HG03354 (cell line): ENCODE data around the gene ZFAND3.
A peak's percentile ranks its signal among the peaks of the same experiment; 100 is the strongest.
"Not testable (repeated sequence)": the region's sequence is repeated elsewhere in the genome, so short reads cannot be mapped to it uniquely, and the experiment has no call there.

Source experiments
- ATAC-seq: cut with Tn5 transposase; IDR thresholded peaks from one replicate; pipeline ENCODE4 v1.9.1; 2021; ENCODE audit warnings: mild to moderate bottlenecking; ENCODE audit not compliant: unreplicated experiment, poor library complexity, severe bottlenecking

The ZFAND3 gene

DNA sequence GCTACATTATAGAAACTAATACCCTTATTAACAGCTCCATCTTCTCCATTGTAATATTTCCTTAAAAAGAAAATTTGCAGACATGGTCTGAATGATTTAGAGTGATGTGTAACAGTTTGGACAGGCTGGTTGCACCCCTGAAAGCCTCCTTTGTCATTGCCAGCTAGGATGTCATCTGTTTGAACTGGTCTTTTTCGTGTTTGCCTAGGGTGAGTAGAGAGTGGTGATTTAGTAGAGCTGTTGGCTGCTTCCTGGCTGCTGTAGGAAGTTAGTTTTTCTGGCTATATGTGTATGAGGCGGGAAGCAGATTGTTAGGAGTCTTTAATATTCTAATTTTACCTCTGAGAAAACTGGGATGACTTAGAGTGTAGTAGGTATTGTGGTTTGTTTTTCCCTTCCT is 101.1 kb downstream of the ZFAND3 start:
- ATAC-seq: no peak

DNA sequence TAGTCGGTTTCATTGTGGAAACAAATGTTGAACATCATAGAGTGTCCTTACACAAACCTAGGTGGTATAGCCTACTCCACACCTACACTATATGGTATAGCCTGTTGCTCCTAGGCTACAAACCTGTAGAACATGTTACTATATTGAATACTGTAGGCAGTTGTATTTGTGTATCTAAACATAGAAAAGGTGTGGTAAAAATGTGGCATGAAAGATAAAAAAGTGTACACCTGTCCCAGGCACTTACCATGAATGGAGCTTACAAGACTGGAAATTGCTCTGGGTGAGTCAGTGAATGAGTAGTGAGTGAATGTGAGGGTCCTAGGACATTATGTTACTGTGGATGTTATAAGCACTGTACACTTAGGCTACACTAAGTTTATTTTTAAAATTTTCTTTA is 103.0 kb downstream of the ZFAND3 start:
- ATAC-seq: no peak

- no peak for ATAC-seq
Measured at GRCh38 chr6:37923514-37923913, 104.0 kb downstream of the ZFAND3 start.

DNA sequence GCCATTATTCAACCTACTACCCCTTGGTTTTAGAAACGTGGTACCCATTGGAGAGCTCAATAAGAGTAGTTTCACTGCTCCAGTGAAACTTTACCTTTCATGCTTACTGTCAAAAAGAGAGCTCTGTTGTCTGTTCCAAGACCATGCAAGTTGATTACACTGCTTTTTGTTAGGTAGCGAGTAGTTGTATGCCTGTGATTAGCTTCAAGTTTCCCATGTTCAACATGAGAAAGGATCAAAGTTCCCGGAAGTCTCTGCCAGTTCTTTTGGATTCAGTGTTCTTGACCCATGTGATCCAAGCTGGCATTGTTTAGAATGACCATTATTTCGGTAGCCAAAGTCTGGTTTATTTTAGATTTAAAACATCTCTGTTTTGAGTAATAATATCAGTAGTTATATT is 107.1 kb downstream of the ZFAND3 start:
- ATAC-seq: no peak

- no peak for ATAC-seq
Measured at GRCh38 chr6:37928217-37928616, 108.7 kb downstream of the ZFAND3 start.

DNA sequence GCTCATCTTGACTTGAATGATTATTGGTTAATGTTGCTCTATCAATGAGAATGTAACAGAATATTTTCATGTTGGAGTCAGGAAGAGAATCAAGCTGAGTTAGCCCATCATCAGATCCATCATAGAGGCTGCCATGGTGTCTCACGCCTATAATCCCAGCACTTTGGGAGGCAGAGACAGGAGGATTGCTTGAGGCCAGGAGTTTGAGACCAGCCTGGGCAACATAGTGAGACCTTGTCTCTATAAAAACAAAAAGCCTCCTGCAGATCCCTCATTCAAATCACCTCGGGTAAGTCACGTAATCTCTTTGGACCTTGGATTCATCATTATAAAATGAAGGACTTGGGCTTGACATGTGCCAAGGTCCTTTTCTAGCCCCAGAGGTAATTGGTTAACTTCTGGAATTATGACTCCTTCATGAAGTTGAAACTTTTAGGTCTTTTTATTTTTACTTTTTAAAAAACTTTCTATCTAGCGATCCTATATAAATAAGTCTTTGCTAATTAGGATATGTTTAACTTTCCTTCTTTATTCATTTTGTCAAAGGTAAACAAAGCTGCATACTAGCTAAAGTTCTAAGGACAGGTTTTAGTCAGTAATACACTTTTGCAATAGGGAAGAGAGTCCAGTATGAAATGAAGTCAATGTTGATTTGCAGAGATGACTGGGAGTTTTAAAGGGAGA is 110.9 kb downstream of the ZFAND3 start:
- no peak for ATAC-seq

DNA sequence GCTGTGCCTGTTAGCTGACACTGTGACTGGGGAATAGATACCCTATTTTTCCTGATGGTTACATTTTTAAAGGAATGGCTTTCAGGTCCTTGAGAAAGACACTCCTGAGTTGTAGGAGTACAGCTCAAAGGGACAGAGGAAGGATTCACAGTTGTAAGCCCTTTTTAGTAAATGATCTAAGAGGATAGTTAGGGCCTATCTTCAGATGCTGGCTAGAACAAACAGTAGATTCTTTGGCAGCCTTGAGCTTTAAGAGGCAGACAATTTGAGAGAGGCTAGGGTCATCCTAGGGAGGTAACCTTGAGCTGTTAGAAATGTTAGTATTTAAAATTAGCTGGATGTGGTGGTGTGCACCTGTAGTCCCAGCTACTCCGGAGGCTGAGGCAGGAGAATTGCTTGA is 111.5 kb downstream of the ZFAND3 start:
- ATAC-seq: no peak

DNA sequence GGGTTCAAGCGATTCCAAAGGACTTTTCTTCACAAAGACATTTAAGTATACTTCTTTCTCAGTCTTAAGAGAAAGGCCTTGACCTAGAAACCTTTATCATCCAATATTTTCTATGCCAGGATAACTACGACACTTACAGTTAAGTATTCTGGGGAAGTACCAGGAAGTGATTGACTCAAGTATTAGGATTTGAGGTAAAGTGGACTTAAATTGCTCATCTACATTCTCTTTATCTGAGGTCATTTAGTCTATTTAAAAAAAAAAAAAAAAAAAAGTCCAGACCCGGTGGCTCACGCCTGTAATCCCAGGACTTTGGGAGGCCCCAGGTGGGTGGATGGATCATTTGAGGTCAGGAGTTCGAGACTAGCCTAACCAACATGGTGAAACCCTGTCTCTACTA is 114.7 kb downstream of the ZFAND3 start:
- ATAC-seq: no peak

DNA sequence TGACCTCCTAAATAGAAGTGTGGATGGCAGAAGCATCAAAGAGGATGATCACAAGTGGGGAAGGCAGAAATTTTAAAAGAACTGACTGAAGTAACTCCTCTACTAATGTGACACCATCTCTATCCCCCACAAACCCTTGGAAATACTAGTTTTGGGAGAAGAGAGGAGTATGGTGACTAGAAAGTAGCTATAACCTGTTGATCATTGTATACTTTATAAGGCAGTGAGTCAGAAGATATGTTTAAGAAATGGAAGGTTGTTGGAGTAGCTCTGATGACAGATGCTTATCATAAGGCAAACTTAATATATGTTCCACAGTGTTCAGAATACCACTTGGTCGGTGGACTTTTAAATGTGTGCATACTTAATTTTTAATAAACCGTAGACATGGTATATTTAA is 116.6 kb downstream of the ZFAND3 start:
- no peak for ATAC-seq

DNA sequence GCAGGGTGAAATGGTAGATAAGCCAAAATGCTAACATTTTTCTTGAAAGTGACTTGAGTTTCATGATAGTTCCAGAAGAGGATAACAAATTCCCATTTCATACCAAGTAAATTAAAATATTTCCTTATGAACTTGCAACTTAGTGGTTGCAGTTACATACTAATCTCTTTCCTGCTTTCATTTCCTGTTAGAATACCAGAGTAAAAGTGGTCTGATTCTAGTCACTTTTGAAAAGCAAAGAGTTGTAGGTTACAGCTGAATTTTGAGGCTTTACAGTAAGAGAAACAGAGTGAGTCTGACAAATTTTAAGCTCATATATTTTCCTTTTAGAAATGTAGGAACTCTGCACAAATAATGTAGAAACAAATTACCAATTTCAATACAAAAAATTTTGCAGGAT is 117.4 kb downstream of the ZFAND3 start:
- ATAC-seq: no peak

DNA sequence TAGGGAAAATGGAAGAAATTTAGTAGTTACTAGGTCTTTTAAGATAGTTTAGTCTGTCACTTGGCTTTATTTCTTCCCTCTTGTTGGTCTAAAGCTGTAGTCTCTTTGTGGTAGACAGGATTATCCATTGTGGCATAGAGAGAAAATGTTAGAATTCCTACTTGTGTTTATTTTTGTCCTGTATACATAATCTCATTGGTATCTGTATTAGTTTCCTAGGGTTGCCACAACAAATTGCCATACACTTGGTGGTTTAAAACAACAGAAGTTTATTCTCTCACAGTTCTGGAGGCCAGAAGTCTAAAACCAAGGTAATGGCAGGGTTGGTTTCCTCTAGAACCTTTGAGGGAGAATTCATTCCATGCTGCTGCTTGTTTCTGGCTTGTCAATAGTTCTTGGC is 119.4 kb downstream of the ZFAND3 start:
- ATAC-seq: no peak

- ATAC-seq: no peak
Measured at GRCh38 chr6:37940074-37940847, 120.7 kb downstream of the ZFAND3 start.

DNA sequence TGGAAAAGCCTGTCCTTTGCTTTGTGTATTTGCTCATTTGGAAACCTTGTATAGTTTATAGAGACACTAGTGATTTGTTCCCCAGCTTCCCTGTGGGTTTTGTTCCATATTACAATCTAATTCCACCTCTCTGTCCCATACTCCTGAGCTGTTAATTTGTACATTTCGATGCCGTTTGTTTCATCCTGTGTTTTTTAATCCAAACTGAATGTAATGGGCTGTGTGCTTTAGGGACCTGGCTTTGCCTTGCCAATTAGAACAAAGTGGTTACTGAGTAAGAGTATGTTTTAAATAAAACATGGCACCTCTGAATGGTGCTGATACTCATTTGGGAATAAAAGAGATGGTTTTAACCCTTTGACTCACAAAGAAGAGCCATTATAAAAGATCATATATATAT is 122.3 kb downstream of the ZFAND3 start:
- ATAC-seq: no peak

DNA sequence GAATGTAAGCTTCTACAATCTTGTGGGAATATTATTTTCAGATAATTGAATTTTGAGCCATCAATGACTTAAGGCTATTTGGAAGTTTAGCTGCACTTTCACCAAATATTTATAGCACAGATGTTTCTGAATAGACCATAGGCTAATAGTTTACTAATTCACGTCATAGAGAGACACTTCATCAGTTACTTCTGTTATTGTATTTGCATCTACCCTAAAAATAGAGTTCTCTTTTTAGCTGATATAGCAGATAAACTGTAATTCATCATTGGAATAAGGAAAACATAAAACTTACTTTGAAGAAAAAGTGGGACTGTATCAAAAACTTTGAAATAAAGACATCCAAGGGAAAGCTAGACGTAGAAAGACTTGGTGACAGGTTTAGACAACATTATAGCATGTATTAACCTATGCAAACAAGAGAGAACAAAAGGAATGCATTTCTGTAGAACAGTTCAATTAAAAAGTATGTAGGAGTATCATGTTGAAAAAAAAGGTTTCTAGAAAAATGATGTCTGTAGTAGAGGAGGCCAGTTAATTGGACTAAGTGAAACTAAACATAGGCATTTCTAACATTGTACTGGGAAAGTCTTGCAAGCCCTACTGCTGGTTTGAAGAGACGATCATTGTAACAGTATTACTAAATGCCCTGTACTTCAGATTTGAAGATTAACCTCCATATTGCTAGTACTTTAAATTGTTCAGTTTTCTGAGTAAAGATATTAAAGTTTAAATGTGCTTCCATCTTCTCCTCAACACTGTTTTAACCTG is 123.3 kb downstream of the ZFAND3 start:
- ATAC-seq: peak; percentile 52

DNA sequence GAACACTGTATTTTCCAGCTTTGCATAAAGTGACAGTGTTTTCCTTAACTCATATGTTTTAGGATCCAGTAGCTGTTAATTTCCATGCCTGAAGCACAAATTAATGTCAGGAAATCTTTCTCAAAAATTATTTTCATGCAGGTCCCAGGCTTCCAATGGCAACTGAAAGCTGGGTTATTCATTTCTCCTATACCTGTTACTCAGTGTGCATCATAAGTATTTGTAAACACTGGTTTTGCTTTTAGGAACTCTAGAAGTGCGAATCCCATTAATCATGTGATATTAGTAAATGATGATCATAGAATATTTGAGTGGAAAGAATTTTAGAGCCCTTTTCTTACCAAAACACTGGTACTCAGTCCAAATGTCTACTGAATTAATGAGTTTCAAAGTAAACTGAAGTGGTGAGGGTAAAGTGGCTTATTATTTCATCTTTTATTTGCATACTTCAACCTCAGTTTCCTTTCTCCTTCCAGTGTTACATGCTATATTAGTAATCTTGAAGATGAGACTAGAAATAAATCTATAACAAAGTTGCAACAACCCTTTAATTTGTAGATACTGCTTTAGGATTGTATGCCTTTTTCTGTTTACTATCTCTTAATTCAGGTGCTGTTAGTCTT is 124.0 kb downstream of the ZFAND3 start:
- ATAC-seq: peak; percentile 40

DNA sequence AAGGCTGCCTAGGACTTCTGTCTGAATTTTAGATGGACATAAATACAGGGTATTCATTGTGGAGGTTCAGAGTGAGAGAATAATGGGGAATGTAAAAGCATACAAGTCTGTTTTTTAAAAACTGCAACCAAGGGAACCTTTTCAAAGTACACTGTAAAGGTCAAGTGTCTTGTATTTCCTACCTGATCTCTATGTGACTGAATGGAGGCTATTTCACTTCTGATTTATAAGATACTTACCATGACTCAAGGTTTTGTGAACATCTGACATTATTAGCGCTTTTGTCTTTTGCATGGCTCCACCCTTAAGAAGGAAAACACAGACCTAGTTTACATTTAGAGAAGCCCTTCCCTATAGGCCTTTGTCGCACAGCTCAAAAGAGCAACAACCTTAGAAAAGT is 126.5 kb downstream of the ZFAND3 start:
- ATAC-seq: no peak

DNA sequence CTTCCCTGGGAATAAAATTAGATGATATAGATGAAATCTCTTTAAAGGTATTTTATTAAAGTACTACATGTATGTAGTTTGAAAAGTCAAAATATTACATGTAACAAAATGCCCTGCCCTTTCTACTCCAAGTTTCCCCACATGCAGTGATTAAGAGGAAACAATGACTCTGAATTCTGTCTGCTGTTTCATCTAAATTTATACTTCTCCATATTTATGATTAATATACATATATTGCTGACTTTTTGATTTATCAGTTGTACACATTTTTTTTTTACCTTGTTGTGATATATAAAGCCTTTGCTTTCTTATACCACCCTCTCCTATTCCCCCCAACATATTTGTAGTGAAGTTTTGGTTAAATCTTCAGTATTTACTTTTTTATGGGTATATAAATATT is 127.9 kb downstream of the ZFAND3 start:
- no peak for ATAC-seq

DNA sequence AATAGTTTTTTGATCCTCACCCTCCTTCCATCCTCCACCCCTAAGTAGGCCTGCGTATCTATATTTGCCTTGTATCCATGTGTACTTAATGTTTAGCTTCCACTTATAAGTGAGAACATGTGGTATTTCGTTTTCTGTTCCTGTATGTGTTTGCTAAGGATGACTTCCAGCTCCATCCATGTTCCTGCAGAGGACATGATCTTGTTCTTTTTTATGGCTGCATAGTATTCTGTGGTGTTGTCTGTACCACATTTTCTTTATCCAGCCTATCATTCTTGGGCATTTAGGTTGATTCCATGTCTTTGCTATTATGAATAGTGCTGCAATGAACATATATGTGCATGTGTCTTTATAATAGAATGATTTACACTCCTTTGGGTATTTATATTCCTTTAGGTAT is 129.1 kb downstream of the ZFAND3 start:
- ATAC-seq: not testable (repeated sequence)

GRCh38 chr6:37952027-37952426 is 132.5 kb downstream of the ZFAND3 start:
- no peak for ATAC-seq

GRCh38 chr6:37954791-37955190 is 135.3 kb downstream of the ZFAND3 start:
- ATAC-seq: no peak
